NCI-H2196 treated with DMSO at 0.1 percent for 48 hours (cell line): ENCODE measurements around the gene MGP.

Experiments used
- DNase-seq: peaks from one replicate; lab custom pipeline; 2025; ENCODE audit not compliant: unreplicated experiment; lab: John Stamatoyannopoulos, UW

The MGP gene

GRCh38 chr12:14833336-14833735 lies 52.3 kb downstream of the MGP start:
- DNase-seq, result no peak
